HFF-Myc (cell line): Measurements from ENCODE around the gene NCOA6.

Experiments used
- DNase-seq: peaks from one replicate; pipeline ENCODE4 v3.0.0-alpha.2; 2011; ENCODE audit warnings: low read depth; ENCODE audit errors: extremely low read depth
- H3K4me3 ChIP-seq: replicated peaks from 2 replicates; pipeline ENCODE4 v1.5.1; 2011; ENCODE audit warnings: low read depth, mild to moderate bottlenecking, control low read depth, low read length
- TF ChIP-seq, protein P1 (sequence below): IDR thresholded peaks from 2 replicates; pipeline ENCODE4 v1.5.1; 2012; ENCODE audit warnings: mild to moderate bottlenecking, low read depth, low read length, control low read depth; ENCODE audit errors: missing control alignments

NCOA6 gene

DNA sequence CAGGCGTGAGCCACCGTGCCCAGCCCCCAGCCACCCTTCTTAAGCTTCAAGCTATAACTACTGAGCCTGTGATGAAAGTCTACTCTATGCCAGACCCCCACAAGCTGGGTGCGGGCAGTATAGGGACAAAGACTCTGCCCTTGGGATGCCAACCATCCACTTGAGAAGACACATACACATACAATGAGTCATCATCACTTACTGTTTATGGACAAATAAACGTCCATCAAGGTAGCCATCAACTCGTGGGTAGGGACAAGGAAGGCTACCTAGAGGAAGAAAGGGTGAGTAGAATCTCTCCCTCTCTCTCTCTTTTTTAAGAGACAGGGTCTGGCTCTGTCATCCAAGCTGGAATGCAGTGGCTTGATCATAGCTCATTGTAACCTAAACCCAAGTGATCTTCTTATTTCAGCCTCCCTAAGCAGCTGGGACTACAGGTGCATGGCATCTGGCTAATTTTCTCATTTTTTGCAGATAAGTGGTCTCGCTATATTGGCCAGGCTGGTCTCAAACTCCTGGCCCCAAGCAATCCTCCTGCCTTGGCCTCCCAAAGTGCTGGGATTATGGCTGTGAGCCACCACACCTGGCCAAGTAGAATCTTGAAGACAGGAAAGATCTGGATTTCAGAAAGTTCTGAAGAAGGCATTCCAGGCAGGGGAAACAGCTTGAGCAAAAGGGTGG lies 123.9 kb downstream of the NCOA6 start:
- DNase-seq = no peak
- no peak overlapping the region for H3K4me3 ChIP-seq
- TF ChIP-seq, protein P1, sequence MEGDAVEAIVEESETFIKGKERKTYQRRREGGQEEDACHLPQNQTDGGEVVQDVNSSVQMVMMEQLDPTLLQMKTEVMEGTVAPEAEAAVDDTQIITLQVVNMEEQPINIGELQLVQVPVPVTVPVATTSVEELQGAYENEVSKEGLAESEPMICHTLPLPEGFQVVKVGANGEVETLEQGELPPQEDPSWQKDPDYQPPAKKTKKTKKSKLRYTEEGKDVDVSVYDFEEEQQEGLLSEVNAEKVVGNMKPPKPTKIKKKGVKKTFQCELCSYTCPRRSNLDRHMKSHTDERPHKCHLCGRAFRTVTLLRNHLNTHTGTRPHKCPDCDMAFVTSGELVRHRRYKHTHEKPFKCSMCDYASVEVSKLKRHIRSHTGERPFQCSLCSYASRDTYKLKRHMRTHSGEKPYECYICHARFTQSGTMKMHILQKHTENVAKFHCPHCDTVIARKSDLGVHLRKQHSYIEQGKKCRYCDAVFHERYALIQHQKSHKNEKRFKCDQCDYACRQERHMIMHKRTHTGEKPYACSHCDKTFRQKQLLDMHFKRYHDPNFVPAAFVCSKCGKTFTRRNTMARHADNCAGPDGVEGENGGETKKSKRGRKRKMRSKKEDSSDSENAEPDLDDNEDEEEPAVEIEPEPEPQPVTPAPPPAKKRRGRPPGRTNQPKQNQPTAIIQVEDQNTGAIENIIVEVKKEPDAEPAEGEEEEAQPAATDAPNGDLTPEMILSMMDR = no peak

DNA sequence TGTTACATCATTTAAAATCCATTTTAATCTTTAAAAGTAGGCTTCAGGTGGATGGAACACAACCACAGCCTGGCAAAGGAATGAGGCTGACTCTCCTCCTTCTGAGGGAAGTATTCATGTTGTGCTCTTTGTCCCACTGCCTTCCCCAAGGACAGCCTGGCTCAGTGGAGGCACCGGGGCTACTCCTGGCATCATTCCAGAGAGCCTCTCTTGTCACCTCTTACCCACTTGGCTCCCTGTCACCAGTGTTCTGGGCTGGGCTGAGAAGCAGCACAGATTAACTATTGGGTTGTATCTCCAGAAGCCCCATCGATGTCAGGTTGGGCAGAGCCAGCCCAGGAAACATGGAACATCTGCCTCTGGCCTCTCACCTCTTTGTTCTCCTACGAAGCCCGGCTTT lies 132.0 kb downstream of the NCOA6 start:
- no peak overlapping the region for H3K4me3 ChIP-seq
- TF ChIP-seq, protein P1 = no peak
- no peak for DNase-seq

DNA sequence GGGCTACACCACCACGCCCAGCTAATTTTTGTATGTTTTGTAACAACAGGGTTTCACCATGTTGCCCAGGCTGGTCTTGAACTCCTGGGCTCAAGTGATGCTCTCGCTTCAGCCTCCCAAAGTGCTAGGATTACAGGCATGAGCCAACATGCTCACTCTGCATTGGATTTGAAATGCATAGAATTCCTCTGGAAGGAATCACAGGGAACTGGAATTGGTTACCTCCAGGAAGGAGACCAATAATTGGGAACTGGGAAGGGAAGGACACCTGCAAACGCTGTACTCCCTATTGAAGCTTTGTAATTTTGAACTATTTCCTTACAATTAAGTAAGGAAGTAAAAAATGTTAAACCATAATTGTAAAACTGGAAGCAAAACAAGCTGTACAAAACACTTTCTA lies 133.6 kb downstream of the NCOA6 start:
- H3K4me3 ChIP-seq = no peak overlapping the region
- DNase-seq = no peak
- TF ChIP-seq, protein P1 = no peak

DNA sequence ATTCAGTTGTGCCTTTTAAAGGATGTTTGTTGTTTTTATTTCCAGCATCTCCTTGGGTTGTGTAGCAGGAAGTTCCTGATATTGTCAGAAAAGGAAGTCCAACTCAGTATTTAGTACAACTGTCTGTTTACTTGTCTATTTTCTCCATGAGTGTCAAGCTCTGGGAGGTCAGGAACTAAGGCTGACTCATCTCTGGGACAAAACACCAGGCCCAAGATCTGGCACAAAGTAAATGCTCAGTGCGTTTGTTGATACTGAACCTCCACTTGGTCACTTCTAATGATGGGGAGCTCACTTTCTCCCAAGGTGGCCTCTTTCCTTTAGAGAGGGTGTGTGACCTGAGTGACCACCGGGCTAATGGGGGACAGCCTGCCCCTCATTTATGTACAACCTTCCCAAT lies 136.0 kb downstream of the NCOA6 start:
- TF ChIP-seq, protein P1 = no peak
- no peak overlapping the region for H3K4me3 ChIP-seq
- no peak for DNase-seq

DNA sequence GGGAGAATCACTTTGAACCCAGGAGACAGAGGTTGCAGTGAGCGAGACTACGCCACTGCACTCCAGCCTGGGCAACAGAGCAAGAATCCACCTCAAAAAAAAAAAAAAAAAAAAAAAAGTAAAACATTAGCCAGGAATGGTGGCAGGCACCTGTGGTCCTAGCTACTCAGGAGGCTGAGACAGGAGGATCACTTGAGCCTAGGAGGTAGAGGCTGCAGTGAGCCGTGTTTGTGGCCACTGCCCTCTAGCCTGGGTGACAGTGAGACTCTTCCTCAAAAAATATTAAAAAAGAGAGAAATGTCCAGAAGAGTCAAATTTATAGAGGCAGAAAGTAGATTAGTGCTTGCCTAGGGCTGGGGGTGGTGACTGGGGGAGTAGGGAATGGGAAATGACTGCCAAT lies 141.8 kb downstream of the NCOA6 start:
- TF ChIP-seq, protein P1 = no peak
- DNase-seq = no peak
- H3K4me3 ChIP-seq = no peak overlapping the region

DNA sequence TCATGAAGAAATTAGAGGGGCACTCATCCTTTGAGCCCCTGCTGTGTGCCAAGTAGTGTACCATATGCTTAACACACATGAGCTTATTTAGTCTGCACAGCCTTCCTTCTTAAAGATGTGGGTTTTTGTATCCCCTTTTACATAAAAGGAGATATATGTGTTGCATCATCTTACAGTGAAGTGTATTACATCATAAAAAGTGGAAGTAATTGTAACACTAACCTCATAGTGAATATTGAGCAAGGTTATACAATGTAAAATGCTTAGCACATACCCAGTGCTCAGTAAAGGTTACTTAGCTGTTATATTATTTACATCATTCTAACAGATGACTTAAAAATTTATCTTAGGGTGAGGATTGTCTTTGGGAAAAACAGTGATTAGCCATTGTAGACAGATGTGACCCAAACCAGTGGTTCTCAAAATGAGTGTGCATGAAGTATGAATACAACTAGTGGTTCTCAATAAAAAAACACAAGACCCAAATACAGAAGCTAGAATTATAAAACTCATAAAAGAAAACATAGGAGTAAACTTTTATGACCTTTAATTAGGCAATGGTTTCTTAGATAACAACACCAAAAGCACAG lies 144.8 kb downstream of the NCOA6 start:
- no peak overlapping the region for H3K4me3 ChIP-seq
- TF ChIP-seq, protein P1 = no peak
- DNase-seq = no peak
